Right hindlimb (tissue), 1 donor: ENCODE measurements around the gene WASF3.
A peak's percentile ranks its signal among the peaks of the same experiment; 100 is the strongest.

ENCODE experiments used
- DNase-seq: peaks from one replicate; pipeline ENCODE4 v3.0.0-alpha.2; 2018

The WASF3 gene

GRCh38 chr13:26688980-26689379 is 131.5 kb downstream of the WASF3 start:
- no peak for DNase-seq

- no peak for DNase-seq
Observed at GRCh38 chr13:26693749-26694463, 136.4 kb downstream of the WASF3 start.

- no peak for DNase-seq
Observed at GRCh38 chr13:26694609-26695359, 137.3 kb downstream of the WASF3 start.

GRCh38 chr13:26695360-26695705 is 137.8 kb downstream of the WASF3 start:
- no peak for DNase-seq

GRCh38 chr13:26695891-26696311 is 138.4 kb downstream of the WASF3 start:
- no peak for DNase-seq

- DNase-seq, result no peak
Observed at GRCh38 chr13:26697069-26697955, 139.8 kb downstream of the WASF3 start.

- peak; percentile 91 for DNase-seq
Observed at GRCh38 chr13:26698392-26699196, 141.1 kb downstream of the WASF3 start.

- no peak for DNase-seq
Observed at GRCh38 chr13:26699197-26699490, 141.7 kb downstream of the WASF3 start.

- no peak for DNase-seq
Observed at GRCh38 chr13:26705536-26705935, 148.1 kb downstream of the WASF3 start.

- no peak for DNase-seq
Observed at GRCh38 chr13:26706381-26706780, 148.9 kb downstream of the WASF3 start.

GRCh38 chr13:26707122-26708006 is 149.9 kb downstream of the WASF3 start:
- DNase-seq, result no peak

- no peak for DNase-seq
Observed at GRCh38 chr13:26708007-26708297, 150.5 kb downstream of the WASF3 start.

GRCh38 chr13:26709461-26709860 is 152.0 kb downstream of the WASF3 start:
- no peak for DNase-seq

- no peak for DNase-seq
Observed at GRCh38 chr13:26710166-26710565, 152.7 kb downstream of the WASF3 start.

- DNase-seq, result no peak
Observed at GRCh38 chr13:26711211-26711610, 153.7 kb downstream of the WASF3 start.

GRCh38 chr13:26713341-26713740 is 155.9 kb downstream of the WASF3 start:
- DNase-seq, result no peak

- no peak for DNase-seq
Observed at GRCh38 chr13:26716984-26717383, 159.5 kb downstream of the WASF3 start.

GRCh38 chr13:26718146-26718545 is 160.7 kb downstream of the WASF3 start:
- DNase-seq, result no peak

- DNase-seq, result no peak
Observed at GRCh38 chr13:26718872-26719271, 161.4 kb downstream of the WASF3 start.

- DNase-seq, result no peak
Observed at GRCh38 chr13:26719356-26719945, 162.0 kb downstream of the WASF3 start.
